Neutrophil (primary cell): ENCODE results near the gene TIGD3.
A peak's percentile ranks its signal among the peaks of the same experiment; 100 is the strongest.

Experiments
- H3K27ac ChIP-seq: fragments of 200-600 bp; sonication (generic); 2 replicates; pipeline ENCODE4 v1.5.1; 2016; ENCODE audit warnings: mild to moderate bottlenecking, moderate library complexity
- H3K27me3 ChIP-seq: fragments of 200-600 bp; sonication (generic); 2 replicates; pipeline ENCODE4 v1.6.0; 2016; ENCODE audit warnings: mild to moderate bottlenecking
- H3K36me3 ChIP-seq: fragments of 200-600 bp; sonication (generic); 2 replicates; pipeline ENCODE4 v1.5.1; 2017
- H3K4me1 ChIP-seq, 2 experiments: fragments of 200-600 bp in 1 of 2; sonication (generic) in 1 of 2; 1 replicate in 1 of 2; 2 replicates in 1 of 2; pipeline versions ENCODE4 v1.5.1 to v1.6.1; 2013 to 2016; ENCODE audit warnings: low read depth in 1 of 2, low read length in 1 of 2, mild to moderate bottlenecking in 1 of 2, moderate library complexity in 1 of 2; ENCODE audit not compliant: control insufficient read depth in 1 of 2, insufficient read depth in 1 of 2
- H3K4me3 ChIP-seq, 2 experiments: fragments of 200-600 bp in 1 of 2; sonication (generic) in 1 of 2; 1 replicate in 1 of 2; 2 replicates in 1 of 2; pipeline ENCODE4 v1.5.1; 2013 to 2016; ENCODE audit warnings: low read depth in 1 of 2, low read length in 1 of 2, mild to moderate bottlenecking in 1 of 2, moderate library complexity in 1 of 2
- H3K9me3 ChIP-seq: fragments of 200-600 bp; sonication (generic); 2 replicates; pipeline ENCODE4 v1.5.1; 2016
- TF ChIP-seq, protein P1 (sequence below): fragments of 200-600 bp; sonication (generic); IDR thresholded peaks from 2 replicates; pipeline ENCODE4 v1.5.1; 2016; ENCODE audit warnings: antibody characterized with exemption

TIGD3 gene

DNA sequence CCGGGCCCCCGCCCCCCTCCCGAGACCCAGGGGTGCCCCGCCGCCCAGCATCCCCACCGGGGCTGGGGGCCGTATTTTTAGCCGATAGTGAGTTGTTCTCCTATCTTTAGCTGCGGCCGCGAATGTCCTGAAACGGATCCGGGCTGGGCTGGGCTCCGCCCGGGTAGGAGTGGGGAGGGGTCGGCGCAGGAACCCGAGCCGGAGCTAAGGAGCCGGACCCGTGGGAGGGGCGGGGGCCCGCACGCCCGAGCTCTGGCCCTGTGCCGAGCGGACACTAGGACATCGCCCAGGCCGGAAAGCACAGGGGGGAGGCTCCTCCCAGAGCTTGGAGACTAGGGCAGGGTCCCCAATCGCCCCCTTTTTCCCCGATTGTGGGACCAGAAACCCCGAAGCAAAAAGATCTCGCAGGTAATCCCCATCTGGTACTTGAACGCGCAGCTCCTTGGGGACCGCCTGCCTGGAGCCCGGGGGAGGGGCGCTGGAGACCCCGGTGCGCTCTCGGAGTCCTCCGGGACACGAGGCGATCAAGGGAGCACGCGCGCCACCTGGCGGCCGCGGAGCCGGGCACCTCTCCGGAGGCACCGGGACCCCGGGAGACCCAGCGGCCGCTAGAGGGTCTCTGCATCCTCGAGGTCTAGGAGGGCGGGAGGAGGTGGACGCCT lies 39.2 kb upstream of the TIGD3 start:
- Histone ChIP-seq H3K27ac (peak overlapping the region; percentile 81), H3K36me3 (peaks cover under 1% of the 10 kb centered on the region), H3K4me1 (peaks cover 32 to 34% of the 10 kb centered on the region in 2 experiments), H3K9me3 (no peaks in the 10 kb centered on the region), H3K4me3 (peak overlapping the region; percentile 75 to 96), H3K27me3 (peaks cover 38% of the 10 kb centered on the region)
- TF ChIP-seq, protein P1, sequence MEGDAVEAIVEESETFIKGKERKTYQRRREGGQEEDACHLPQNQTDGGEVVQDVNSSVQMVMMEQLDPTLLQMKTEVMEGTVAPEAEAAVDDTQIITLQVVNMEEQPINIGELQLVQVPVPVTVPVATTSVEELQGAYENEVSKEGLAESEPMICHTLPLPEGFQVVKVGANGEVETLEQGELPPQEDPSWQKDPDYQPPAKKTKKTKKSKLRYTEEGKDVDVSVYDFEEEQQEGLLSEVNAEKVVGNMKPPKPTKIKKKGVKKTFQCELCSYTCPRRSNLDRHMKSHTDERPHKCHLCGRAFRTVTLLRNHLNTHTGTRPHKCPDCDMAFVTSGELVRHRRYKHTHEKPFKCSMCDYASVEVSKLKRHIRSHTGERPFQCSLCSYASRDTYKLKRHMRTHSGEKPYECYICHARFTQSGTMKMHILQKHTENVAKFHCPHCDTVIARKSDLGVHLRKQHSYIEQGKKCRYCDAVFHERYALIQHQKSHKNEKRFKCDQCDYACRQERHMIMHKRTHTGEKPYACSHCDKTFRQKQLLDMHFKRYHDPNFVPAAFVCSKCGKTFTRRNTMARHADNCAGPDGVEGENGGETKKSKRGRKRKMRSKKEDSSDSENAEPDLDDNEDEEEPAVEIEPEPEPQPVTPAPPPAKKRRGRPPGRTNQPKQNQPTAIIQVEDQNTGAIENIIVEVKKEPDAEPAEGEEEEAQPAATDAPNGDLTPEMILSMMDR = peak; percentile 83

- Histone ChIP-seq H3K27me3 (peaks cover 38% of the 10 kb centered on the region), H3K9me3 (no peaks in the 10 kb centered on the region), H3K36me3 (peaks cover 6% of the 10 kb centered on the region), H3K27ac (peak overlapping the region; percentile 81), H3K4me3 (peak overlapping the region; percentile 75 to 96), H3K4me1 (peaks cover 32 to 34% of the 10 kb centered on the region in 2 experiments)
- TF ChIP-seq, protein P1 = no peak
Measured at GRCh38 chr11:65315866-65316226, 38.7 kb upstream of the TIGD3 start.

DNA sequence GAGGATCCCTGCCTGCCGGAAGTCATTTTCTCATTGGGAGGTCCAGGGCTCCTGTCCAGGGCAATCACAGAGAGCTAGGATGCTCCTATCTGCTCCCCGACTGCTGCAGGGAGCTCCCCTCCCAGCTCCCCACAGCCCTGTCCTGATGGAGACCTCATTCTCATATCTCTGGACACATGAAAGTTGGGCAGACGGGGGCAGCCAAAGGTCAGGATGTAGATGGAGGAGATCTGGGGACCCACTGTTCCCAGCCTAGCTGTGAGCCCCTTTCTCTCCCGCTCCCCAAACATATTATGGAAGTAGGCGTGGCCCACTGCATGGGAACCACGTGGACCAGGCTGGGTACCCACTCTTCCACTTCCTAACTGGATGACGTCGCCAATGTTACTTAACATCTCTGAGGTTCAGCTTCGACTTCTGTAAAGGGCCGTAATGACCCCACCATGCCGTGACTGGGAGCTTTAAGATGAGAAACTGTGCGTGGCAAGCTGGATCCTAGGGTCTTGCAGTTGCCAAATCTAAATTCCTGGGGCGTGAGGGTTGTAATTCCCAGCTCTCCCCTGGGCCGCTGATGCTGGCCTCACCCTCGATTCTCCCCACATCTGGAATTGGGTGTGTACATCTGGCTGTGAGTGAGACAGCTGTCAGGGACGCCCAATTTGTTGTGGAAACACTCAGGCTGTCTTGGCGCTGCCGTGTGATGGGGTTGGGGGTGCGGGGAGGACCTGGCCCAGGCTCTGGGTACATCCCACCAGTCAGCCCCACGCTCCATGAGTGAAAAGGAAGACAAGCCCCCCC lies 38.1 kb upstream of the TIGD3 start:
- Histone ChIP-seq H3K9me3 (no peaks in the 10 kb centered on the region), H3K4me3 (peak overlapping the region; percentile 75 to 96), H3K4me1 (peaks cover 32 to 34% of the 10 kb centered on the region in 2 experiments), H3K27ac (peak overlapping the region; percentile 81), H3K36me3 (peaks cover 11% of the 10 kb centered on the region), H3K27me3 (peaks cover 33% of the 10 kb centered on the region)
- TF ChIP-seq, protein P1 = no peak

GRCh38 chr11:65317025-65317786 lies 37.3 kb upstream of the TIGD3 start:
- H3K27ac ChIP-seq = no peak overlapping the region
- peaks cover 32 to 34% of the 10 kb centered on the region in 2 experiments for H3K4me1 ChIP-seq
- TF ChIP-seq, protein P1 = no peak

GRCh38 chr11:65320386-65321075 lies 34.0 kb upstream of the TIGD3 start:
- Histone ChIP-seq H3K36me3 (peaks cover 25% of the 10 kb centered on the region), H3K27ac (no peak overlapping the region), H3K27me3 (peaks cover 8% of the 10 kb centered on the region), H3K4me3 (no peak overlapping the region), H3K4me1 (peaks cover 18 to 19% of the 10 kb centered on the region in 2 experiments), H3K9me3 (no peaks in the 10 kb centered on the region)
- TF ChIP-seq, protein P1 = no peak

More at GRCh38 chr11:65317025-65317786, 37.3 kb upstream of the TIGD3 start:
- peaks cover 32% of the 10 kb centered on the region for H3K27me3 ChIP-seq
- H3K36me3 ChIP-seq = peaks cover 19% of the 10 kb centered on the region
- peak overlapping the region; percentile 75 to 96 for H3K4me3 ChIP-seq
- no peaks in the 10 kb centered on the region for H3K9me3 ChIP-seq
